Stimulated activated CD8-positive, alpha-beta memory T cell treated with anti-CD3 and anti-CD28 coated beads, Interleukin-7, amount 100 ng/mL, for 48 hours (primary cell): ENCODE data around the gene NOTCH1.

Source experiments
- DNase-seq, 2 donors: peaks; one replicate each; pipeline ENCODE4 v3.0.0-alpha.2; 2020; ENCODE audit warnings: low read depth in 1 of 2; ENCODE audit errors: extremely low read depth in 1 of 2

The NOTCH1 gene

DNA sequence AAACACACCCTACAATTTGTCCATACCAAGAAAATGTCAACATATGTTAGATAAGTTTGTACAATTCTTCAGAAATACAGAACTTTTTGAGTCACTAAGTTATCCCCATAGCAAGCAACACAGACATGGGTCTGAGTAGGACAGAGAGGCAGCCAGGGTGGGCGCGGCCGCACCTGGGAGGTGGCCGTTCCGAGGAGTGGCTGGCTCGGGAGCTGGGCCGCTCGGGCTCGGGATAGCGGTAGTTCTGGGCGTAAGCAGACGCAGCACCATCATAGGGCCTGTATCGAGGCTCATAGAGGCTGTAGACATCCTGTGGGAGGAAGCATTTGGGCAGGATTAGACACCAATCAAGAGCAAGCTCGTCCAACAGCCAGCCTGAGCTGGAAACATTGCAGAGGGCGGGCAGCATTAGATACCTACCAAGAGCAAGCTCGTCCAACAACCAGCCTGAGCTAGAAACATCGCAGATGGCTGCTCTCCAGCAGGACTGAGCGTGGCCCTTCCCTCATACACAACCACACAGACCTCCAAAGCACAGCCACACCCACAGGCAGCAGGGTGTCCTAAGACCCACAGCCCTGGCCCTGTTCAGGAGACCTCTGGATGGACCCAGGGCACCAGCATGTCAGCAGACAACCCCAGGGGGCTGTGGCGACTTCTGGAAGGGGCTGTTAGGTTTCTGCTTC is 73.9 kb downstream of the NOTCH1 start:
- no peak for DNase-seq

DNA sequence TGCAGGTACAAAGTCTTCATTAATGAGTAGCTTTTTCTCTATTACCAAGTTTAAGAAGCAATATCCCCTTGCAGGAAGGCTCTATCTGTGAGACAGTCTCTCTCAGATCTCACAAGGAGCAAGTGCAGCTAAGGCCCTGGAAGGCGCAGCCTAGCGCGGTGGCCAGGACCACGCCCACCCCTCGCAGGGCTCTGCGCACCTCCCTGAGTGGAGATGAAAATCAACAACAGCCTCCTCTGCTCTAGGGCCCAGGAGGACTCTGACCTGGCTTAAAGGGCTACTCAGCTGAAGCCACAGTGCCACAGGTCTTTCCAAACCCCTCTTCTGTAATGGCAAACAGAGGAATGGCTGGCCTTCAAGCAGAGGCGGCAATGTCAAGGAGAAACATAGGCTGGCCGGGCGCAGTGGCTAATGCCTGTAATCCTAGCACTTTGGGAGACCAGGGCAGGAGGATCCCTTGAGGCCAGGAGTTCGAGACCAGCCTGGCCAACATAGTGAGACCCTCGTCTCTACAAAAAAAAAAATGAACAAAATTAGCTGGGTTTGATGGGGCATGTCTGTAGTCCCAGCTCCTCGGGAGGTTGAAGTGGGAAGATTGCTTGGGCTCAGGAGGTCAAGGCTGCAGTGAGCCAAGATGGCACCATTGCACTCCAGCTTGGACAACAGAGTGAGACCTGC is 74.9 kb downstream of the NOTCH1 start:
- no peak for DNase-seq

DNA sequence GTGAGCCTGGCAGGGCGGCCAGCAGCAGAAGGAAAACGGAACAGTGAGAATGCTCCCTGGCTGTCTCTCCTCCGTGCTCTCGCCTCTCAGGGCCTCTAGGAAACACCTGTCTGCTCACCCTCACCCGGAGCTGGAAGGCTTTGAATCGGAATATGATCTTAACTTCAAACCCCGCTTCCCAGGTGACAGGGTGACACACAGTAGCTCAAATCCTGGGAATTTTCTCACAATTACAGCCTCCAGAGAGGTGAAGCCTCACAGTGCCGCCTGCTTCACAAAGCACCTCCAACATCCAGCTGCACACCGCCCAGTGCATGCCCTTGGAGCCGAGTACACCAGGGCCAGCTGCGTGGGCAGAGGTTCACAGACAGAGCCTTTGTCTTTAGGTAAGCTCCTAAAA is 75.5 kb downstream of the NOTCH1 start:
- DNase-seq, result no peak

- no peak for DNase-seq
These were observed 78.1 kb downstream of the NOTCH1 start for GRCh38 chr9:136467766-136468165.

DNA sequence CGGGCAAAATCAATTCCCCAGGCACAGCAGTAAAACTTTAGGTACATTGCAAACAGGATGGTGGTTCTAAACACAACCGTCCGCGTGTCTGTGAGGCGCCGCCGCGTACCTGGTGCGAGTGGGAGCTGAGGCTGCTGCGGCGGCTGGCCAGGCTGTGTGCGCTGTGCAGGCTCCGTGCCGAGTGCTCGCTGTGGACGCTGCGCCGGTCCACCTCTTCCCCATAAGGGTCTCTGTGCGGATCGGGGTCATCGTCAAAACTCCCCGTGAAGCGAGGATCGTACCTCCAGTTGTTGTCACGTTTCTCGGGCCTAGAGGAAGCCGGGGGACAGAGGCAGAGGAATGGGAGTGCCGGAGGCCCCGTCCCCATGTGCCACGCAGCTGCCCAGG is 79.7 kb downstream of the NOTCH1 start:
- DNase-seq, result no peak

GRCh38 chr9:136465500-136466154 is 80.2 kb downstream of the NOTCH1 start:
- no peak for DNase-seq

DNA sequence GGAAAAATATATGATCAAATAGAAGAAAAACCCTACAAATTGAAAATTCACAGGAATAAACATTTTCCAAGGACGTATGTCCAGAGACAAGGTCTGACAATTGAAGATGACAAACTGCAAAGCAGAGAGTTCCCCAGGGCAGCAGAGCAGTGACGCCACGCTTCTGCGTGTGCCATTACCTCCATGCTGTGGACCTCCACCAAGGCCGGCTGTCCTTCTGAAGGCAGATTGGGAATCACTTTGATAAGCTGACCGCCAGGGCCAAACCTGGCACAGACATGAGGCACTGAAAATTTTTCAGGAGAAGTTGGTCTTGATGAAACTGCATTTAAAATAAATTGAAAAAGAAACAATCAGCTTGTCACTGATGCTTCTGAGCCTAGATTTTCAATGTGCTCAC is 81.6 kb downstream of the NOTCH1 start:
- no peak for DNase-seq

DNA sequence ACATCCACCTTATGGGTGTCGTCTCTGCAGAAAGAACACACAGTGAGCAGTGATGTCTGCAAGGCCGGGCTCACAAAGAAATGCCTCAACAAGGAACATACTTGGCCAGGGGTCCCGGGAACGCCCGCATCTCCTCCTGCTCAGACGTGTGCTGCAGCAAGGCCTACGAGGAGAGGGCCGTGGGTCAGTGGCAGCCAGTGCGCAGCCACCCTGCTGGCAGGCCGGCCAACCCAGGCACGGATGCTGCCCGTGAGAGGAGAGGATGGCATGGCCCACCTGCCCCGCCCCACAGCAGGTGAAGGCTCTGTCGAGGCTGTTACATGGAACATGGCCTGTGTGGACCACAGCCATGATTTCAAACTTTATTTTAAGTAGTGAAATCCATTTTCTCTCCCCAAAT is 82.3 kb downstream of the NOTCH1 start:
- DNase-seq, result no peak

- DNase-seq, result no peak
These were observed 83.2 kb downstream of the NOTCH1 start for GRCh38 chr9:136462664-136463063.

GRCh38 chr9:136460772-136461325 is 85.0 kb downstream of the NOTCH1 start:
- no peak for DNase-seq

DNA sequence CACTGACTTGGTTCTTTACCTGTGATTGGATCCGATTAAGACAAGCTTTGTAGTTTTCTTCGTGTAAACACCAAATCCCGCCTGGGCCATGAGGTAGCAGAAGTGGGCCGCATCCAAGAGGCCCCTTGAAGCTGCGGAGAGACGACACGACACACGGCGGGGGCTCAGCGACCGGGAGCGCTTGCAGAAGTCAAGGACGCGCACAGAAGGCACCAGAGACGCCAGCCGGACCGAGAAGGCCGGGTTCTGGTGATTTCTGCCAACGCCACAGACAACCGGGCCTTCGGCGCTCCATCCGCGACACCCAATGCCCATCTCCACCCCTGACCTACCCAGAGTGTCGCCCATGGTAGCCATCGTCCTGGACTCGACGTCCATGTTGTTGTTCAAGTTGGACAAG is 86.4 kb downstream of the NOTCH1 start:
- no peak for DNase-seq

DNA sequence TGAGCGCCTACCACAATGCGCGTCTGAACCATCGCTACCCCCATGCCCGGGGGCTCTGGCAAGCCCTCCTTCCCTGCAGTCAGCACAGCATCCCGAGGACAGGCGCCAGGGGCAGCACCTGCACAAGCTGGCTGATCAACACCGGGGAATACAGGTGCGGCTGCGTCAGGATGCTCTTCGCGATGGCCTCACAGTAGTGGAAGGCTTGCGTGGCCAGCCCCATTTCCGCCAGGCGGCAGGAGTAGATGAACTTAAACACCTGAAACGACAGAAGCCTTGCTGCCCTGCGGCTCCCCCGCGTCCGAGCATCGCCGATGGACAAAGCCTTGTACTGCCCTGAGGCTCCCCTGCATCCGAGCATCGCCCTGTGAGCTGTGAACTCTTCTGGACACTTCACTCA is 88.5 kb downstream of the NOTCH1 start:
- no peak for DNase-seq

GRCh38 chr9:136456258-136456657 is 89.6 kb downstream of the NOTCH1 start:
- DNase-seq, result no peak

DNA sequence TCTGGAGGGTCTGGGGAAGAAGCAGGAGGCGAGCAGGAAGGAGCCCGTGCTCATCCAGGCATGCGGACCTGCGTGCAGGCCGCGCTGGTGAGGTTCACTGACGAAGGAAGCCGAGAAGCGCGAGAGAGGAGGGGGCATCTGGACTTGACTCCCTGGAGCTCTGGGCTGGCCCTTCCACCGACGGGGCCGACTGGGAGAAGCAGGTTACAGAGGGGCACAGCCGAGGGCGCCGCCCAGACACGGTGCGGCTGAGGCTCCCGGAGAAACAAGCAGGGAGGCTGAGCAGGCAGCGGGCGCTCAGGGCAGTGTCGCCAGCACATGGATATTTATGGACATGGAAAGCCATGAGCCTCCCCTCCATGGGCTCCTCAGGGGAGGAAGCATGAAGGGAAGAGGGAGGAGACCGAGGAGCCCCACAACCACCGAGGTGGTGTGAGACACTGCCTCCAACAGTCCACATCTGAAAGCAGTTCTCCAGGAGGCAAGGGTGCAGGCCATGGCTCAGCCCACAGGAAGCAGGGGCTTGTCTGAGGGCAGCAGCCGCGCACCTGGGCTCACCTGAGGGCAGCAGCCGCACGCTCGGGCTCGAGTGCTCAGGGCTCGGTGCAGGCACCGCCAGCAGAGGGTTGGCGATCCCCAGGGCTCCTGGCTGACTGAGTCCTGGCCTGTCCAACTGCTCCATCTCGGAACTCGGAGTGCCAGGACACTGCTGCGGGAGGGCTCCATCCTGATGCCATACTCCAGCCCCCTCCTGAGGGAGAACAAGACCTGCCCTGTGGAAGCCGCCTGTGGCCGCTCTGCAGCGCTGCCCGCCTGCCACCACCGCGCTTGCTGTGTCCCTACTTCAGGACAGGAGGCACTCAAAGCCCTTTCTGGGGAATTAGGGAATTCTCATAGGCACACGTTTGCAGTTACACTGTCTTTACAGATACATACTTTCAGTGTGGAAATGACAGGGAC is 90.5 kb downstream of the NOTCH1 start:
- DNase-seq, result no peak

- DNase-seq, result no peak
These were observed 91.6 kb downstream of the NOTCH1 start for GRCh38 chr9:136454026-136454796.

DNA sequence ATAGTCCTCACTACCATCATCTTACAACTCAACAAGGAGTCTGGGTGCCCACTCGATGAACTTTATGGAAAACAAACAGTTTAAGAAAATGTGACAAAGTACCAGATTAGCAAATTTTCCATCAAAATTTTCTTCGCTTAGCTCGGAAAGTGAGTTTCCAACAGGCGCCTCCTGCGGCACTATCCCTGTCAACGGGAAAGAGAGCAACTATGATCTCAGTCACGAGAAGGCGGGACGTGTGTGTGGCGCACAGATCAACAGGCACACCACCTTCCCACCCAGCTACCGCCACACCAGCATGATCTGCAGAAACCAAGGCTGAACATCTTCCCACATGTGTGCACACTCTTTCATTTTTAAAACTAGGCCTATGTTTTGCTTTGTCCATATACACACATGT is 92.5 kb downstream of the NOTCH1 start:
- DNase-seq, result no peak

DNA sequence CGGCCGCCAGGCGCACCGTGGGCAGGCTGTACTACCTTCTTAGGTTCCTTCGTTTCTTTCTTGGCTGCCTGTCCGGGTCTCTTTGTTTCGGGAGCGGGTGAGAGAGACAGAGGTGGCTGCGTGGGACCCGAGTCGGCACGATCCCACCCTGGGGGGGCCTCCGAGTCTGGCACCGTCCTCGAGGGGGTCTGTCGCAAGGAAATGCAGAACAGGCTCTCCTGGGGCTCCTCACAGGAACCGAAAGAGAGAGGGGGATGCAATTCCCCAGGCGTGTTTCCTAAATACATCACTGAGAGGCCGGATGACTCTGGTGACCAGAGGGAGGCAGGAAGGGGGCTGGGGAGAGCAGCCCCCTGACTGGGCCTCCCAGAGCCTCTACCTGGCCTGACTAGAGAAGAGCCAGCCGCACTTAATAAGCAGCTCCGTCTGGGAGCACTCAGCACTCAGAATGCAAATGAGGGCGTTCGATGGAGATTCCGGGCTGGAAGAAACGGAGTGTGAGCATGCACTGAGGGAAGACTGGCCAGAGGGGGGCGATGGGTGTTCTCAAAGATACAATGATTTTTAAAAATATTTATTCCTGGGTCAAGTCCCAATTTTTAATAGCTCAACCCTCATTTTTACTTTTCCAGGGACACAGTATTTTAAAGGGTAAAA is 94.5 kb downstream of the NOTCH1 start:
- DNase-seq, result no peak

DNA sequence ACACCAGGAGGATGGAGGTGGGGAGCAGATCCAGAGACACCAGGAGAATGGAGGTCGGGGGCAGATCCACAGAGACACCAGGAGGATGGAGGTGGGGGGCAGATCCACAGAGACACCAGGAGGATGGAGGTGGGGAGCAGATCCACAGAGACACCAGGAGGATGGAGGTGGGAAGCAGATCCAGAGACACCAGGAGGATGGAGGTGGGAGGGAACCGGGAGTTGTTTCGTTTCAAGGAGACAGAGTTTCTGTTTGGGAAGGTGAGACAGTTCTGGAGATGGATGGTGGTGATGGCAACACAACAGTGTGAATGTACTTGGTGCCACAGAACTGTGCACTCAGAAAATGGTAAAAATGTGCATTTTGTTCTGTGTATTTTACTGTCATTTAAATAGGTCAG is 97.2 kb downstream of the NOTCH1 start:
- DNase-seq, result no peak

- DNase-seq, result no peak
These were observed 98.6 kb downstream of the NOTCH1 start for GRCh38 chr9:136447173-136447778.
